GM21825 (cell line): ENCODE measurements around the gene PAX1.

Experiments
- ATAC-seq: cut with Tn5 transposase; IDR thresholded peaks from one replicate; pipeline ENCODE4 v1.9.1; 2021; ENCODE audit warnings: mild to moderate bottlenecking, moderate library complexity; ENCODE audit not compliant: unreplicated experiment

Gene PAX1

GRCh38 chr20:21702553-21703470, 2.7 kb upstream of the PAX1 start:
- ATAC-seq, result no peak

- ATAC-seq, result no peak
These were observed 1.6 kb upstream of the PAX1 start for GRCh38 chr20:21703717-21704407.

- ATAC-seq, result no peak
These were observed 767 bp upstream of the PAX1 start for GRCh38 chr20:21704408-21705385.

GRCh38 chr20:21706261-21707195, 1.1 kb downstream of the PAX1 start:
- ATAC-seq, result no peak

GRCh38 chr20:21707267-21707666, 1.8 kb downstream of the PAX1 start:
- ATAC-seq, result no peak

- no peak for ATAC-seq
These were observed 2.7 kb downstream of the PAX1 start for GRCh38 chr20:21707999-21708737.

GRCh38 chr20:21708738-21709534, 3.5 kb downstream of the PAX1 start:
- ATAC-seq, result no peak

GRCh38 chr20:21709535-21709904, 4.1 kb downstream of the PAX1 start:
- no peak for ATAC-seq

GRCh38 chr20:21710341-21710740, 4.9 kb downstream of the PAX1 start:
- no peak for ATAC-seq

GRCh38 chr20:21710863-21711431, 5.5 kb downstream of the PAX1 start:
- ATAC-seq, result no peak

- no peak for ATAC-seq
These were observed 7.1 kb downstream of the PAX1 start for GRCh38 chr20:21712443-21713059.

- ATAC-seq, result no peak
These were observed 8.0 kb downstream of the PAX1 start for GRCh38 chr20:21713470-21713869.

- no peak for ATAC-seq
These were observed 8.4 kb downstream of the PAX1 start for GRCh38 chr20:21713901-21714296.

- no peak for ATAC-seq
These were observed 9.1 kb downstream of the PAX1 start for GRCh38 chr20:21714297-21715192.

- ATAC-seq, result no peak
These were observed 9.9 kb downstream of the PAX1 start for GRCh38 chr20:21715193-21715881.

- ATAC-seq, result no peak
These were observed 14.2 kb downstream of the PAX1 start for GRCh38 chr20:21719592-21720214.
